PC-9 (cell line): ENCODE measurements around the gene LRMDA.

Experiments
- CTCF ChIP-seq: fragments of 200-600 bp; sonication (generic); conservative IDR thresholded peaks from 2 replicates; pipeline ENCODE4 v1.6.1; 2017; ENCODE audit warnings: mixed run types, antibody characterized with exemption, mild to moderate bottlenecking, moderate library complexity
- EZH2 ChIP-seq: fragments of 200-600 bp; sonication (generic); IDR thresholded peaks from 2 replicates; pipeline ENCODE4 v1.8.0; 2017; ENCODE audit warnings: antibody characterized with exemption, low read depth

- TF ChIP-seq CTCF: no peak
- TF ChIP-seq EZH2: no peak
Measured at GRCh38 chr10:76088980-76089379, 657.6 kb downstream of the LRMDA start.
